ENCODE results near the gene HSPA12B. TPM values are rescaled to one million over a fixed set of nuclear protein-coding genes. Genes with fewer than 3 reads are reported as not detected.

The HSPA12B gene
- total and polyA plus RNA-seq, 9 of the 15 experiments (the other 6 are each of a cell fraction or from before 2014, with no cell fraction given): 0.03 to 0.07 TPM; not detected in 7

GRCh38 chr20:3749689-3750531 lies 17.4 kb downstream of the HSPA12B start:
- POLR2A ChIA-PET: no interaction called here
- Histone ChIP-seq H3K79me2 (ENCODE audit: control insufficient read depth, insufficient read depth, low read length) (no peaks in the 10 kb centered on the region), H3K4me3 (no peak overlapping the region), H3K27me3 (ENCODE audit: control insufficient read depth in 2 of 2, insufficient read depth in 2 of 2, low read length in 2 of 2) (no peaks in the 10 kb centered on the region), H3K9me1 (ENCODE audit: control insufficient read depth, insufficient read depth, low read length) (peaks cover 2% of the 10 kb centered on the region), H3K27ac (ENCODE audit: extremely low read depth, low read depth, low read length) (no peak overlapping the region), H3K9ac (ENCODE audit: insufficient read depth in 1 of 2, low read depth in 2 of 2, low read length in 2 of 2) (no peak overlapping the region; a peak in 1 of 4 replicates), H3K36me3 (ENCODE audit: control insufficient read depth, insufficient read depth, low read length) (peaks cover 16% of the 10 kb centered on the region; the same call in 2 of the 3 replicates), H2AFZ (ENCODE audit: low read depth, low read length) (no peak overlapping the region), H4K20me1 (replicated peaks; ENCODE audit: control insufficient read depth, insufficient read depth, low read length) (no peaks in the 10 kb centered on the region), H3K4me2 (ENCODE audit: insufficient read depth, low read length) (no peak overlapping the region), H3K9me3 (replicated peaks; ENCODE audit: control insufficient read depth, insufficient read depth, low read depth, low read length) (no peaks in the 10 kb centered on the region), H3K4me1 (replicated peaks in 1 of 2; ENCODE audit: control insufficient read depth in 2 of 2, insufficient read depth in 2 of 2, low read length in 2 of 2) (peaks cover 0 to 35% of the 10 kb centered on the region in 2 experiments; a peak in 3 of 5 replicates)
- CTCF ChIA-PET (ENCODE audit: low intra/inter-chr PET ratio): interaction anchor here (0.8 kb wide), 1 partner anchor 33 kb away, joined by 3 read pairs; no protein-coding TSS in a partner anchor
- no TSS peak for BruUV-seq (replicated peaks)
- no peak for FAIRE-seq
- WGBS (ENCODE audit: insufficient coverage, low coverage, missing lambda C conversion rate): 66% methylated on average over 7 of the region's 72 CpGs
- intact Hi-C loops (cut with micrococcal nuclease) (no loop called here), in situ Hi-C loops (cut with MboI) (no loop called here)
- peak; percentile 23 to 73 (median 67) for DNase-seq (ENCODE audit: extremely low read depth in 1 of 4, low spot score in 3 of 4)
- peak; percentile 62 for ATAC-seq
- TF ChIP-seq ZNF586 (CRISPR knock-in tag; conservative IDR thresholded peaks at IDR 0.05): no peak
- no peak for TF ChIP-seq ZHX1 (conservative IDR thresholded peaks at IDR 0.05; ENCODE audit: low read length)
- peak; percentile 51 to 82 (median 55); a peak in 5 of 6 replicates for TF ChIP-seq CTCF (IDR thresholded peaks at IDR 0.05 in 2 of 3, conservative IDR thresholded peaks at IDR 0.05 in 1 of 3; ENCODE audit: insufficient read depth in 2 of 3, low read depth in 1 of 3, low read length in 3 of 3)
- no peak for TF ChIP-seq NELFE (IDR thresholded peaks at IDR 0.05; ENCODE audit: insufficient read depth, insufficient read length)
- no peak for TF ChIP-seq TRIM25 (IDR thresholded peaks at IDR 0.05; ENCODE audit: borderline replicate concordance)
- no peak for TF ChIP-seq ZNF699 (CRISPR knock-in tag; IDR thresholded peaks at IDR 0.05; ENCODE audit: insufficient replicate concordance)
- TF ChIP-seq ZNF589 (CRISPR knock-in tag; IDR thresholded peaks at IDR 0.05; ENCODE audit: low read depth): no peak
- no peak for TF ChIP-seq SNAPC5 (CRISPR knock-in tag; IDR thresholded peaks at IDR 0.05)
- TF ChIP-seq FOS (IDR thresholded peaks at IDR 0.05; ENCODE audit: extremely low read depth, insufficient read length): no peak
- TF ChIP-seq ZNF76 (CRISPR knock-in tag; IDR thresholded peaks at IDR 0.05; ENCODE audit: borderline replicate concordance): no peak
- TF ChIP-seq ZNF124 (CRISPR knock-in tag; IDR thresholded peaks at IDR 0.05): no peak
- TF ChIP-seq MEF2A (IDR thresholded peaks at IDR 0.05; ENCODE audit: control insufficient read depth, low read depth, low read length): no peak
- peak; percentile 51; the same call in 1 of the 2 replicates for TF ChIP-seq POLR2G (IDR thresholded peaks at IDR 0.05; ENCODE audit: low read depth, low read length)

Data from K562 (cell line).